Measurements from ENCODE around the gene MT1H.
A peak's percentile ranks its signal among the peaks of the same experiment; 100 is the strongest.
"Not testable (repeated sequence)": the region's sequence is repeated elsewhere in the genome, so short reads cannot be mapped to it uniquely, and the experiment has no call there.

Gene MT1H

GRCh38 chr16:56672171-56672570 is 2.6 kb downstream of the MT1H start:
- not testable (repeated sequence) for DNase-seq; H2BK15ac ChIP-seq (ENCODE audit: low read depth, poor library complexity, severe bottlenecking); H3K9ac ChIP-seq (ENCODE audit: low read length); H2BK12ac ChIP-seq (ENCODE audit: low read length in 2 of 2); H2BK120ac ChIP-seq (ENCODE audit: low read depth, low read length); H3K23ac ChIP-seq (ENCODE audit: low read length in 2 of 2); H3K27ac ChIP-seq (ENCODE audit: low read length, poor library complexity, severe bottlenecking); H3K4ac ChIP-seq (ENCODE audit: low read depth in 1 of 2, low read length in 2 of 2); H4K8ac ChIP-seq (ENCODE audit: low read length); H2AFZ ChIP-seq (ENCODE audit: low read depth, low read length); H3K36me3 ChIP-seq (ENCODE audit: control insufficient read depth in 1 of 2, insufficient read depth in 2 of 2, low read depth in 1 of 2, low read length in 2 of 2); H4K91ac ChIP-seq (ENCODE audit: low read length); H3K9me3 ChIP-seq (ENCODE audit: control insufficient read depth, low read length); H3K14ac ChIP-seq (ENCODE audit: low read length in 2 of 2); H3K18ac ChIP-seq (ENCODE audit: low read depth in 1 of 2, low read length in 2 of 2); H3K79me1 ChIP-seq (replicated peaks; ENCODE audit: low read length, poor library complexity, severe bottlenecking); H3K4me3 ChIP-seq (ENCODE audit: insufficient read depth in 1 of 2, low read depth in 1 of 2, low read length in 2 of 2); H2BK5ac ChIP-seq (ENCODE audit: low read depth, low read length, poor library complexity, severe bottlenecking); H2AK5ac ChIP-seq (ENCODE audit: low read length, severe bottlenecking); H3K4me2 ChIP-seq (ENCODE audit: low read length, poor library complexity, severe bottlenecking)
- Histone ChIP-seq H3K4me1 (ENCODE audit: control insufficient read depth, insufficient read depth, low read depth, low read length) (peaks cover 20% of the 10 kb centered on the region), H3K27me3 (ENCODE audit: control insufficient read depth in 1 of 2, insufficient read depth in 1 of 2, low read length in 2 of 2) (peaks cover 47 to 78% of the 10 kb centered on the region in 2 experiments)
- WGBS = 82% methylated on average over 3 of the region's 3 CpGs

GRCh38 chr16:56672761-56673536 is 3.3 kb downstream of the MT1H start:
- H3K79me1 ChIP-seq (replicated peaks; ENCODE audit: low read length, poor library complexity, severe bottlenecking) = no peaks in the 10 kb centered on the region
- H2BK120ac ChIP-seq (ENCODE audit: low read depth, low read length) = no peak overlapping the region
- H3K4me1 ChIP-seq (ENCODE audit: control insufficient read depth, insufficient read depth, low read depth, low read length) = peaks cover 16% of the 10 kb centered on the region
- H3K9me3 ChIP-seq (ENCODE audit: control insufficient read depth, low read length) = no peaks in the 10 kb centered on the region
- H3K36me3 ChIP-seq (ENCODE audit: control insufficient read depth in 1 of 2, insufficient read depth in 2 of 2, low read depth in 1 of 2, low read length in 2 of 2) = no peaks in the 10 kb centered on the region
- no peak overlapping the region for H3K4me2 ChIP-seq (ENCODE audit: low read length, poor library complexity, severe bottlenecking)
- no peak overlapping the region for H3K18ac ChIP-seq (ENCODE audit: low read depth in 1 of 2, low read length in 2 of 2)
- no peak overlapping the region for H3K4me3 ChIP-seq (ENCODE audit: insufficient read depth in 1 of 2, low read depth in 1 of 2, low read length in 2 of 2)
- H3K27ac ChIP-seq (ENCODE audit: low read length, poor library complexity, severe bottlenecking) = no peak overlapping the region
- H2AK5ac ChIP-seq (ENCODE audit: low read length, severe bottlenecking) = no peak overlapping the region
- no peak overlapping the region for H3K23ac ChIP-seq (ENCODE audit: low read length in 2 of 2)
- no peak overlapping the region for H2BK12ac ChIP-seq (ENCODE audit: low read length in 2 of 2)
- no peak overlapping the region for H4K91ac ChIP-seq (ENCODE audit: low read length)
- DNase-seq = no peak
- no peak overlapping the region for H3K9ac ChIP-seq (ENCODE audit: low read length)
- H3K27me3 ChIP-seq (ENCODE audit: control insufficient read depth in 1 of 2, insufficient read depth in 1 of 2, low read length in 2 of 2) = peaks cover 42 to 74% of the 10 kb centered on the region in 2 experiments
- WGBS = 81% methylated on average over 10 of the region's 11 CpGs
- no peak overlapping the region for H2BK5ac ChIP-seq (ENCODE audit: low read depth, low read length, poor library complexity, severe bottlenecking)
- H3K14ac ChIP-seq (ENCODE audit: low read length in 2 of 2) = no peak overlapping the region
- H3K4ac ChIP-seq (ENCODE audit: low read depth in 1 of 2, low read length in 2 of 2) = no peak overlapping the region
- H4K8ac ChIP-seq (ENCODE audit: low read length) = no peak overlapping the region
- no peak overlapping the region for H2AFZ ChIP-seq (ENCODE audit: low read depth, low read length)
- no peak overlapping the region for H2BK15ac ChIP-seq (ENCODE audit: low read depth, poor library complexity, severe bottlenecking)

DNA sequence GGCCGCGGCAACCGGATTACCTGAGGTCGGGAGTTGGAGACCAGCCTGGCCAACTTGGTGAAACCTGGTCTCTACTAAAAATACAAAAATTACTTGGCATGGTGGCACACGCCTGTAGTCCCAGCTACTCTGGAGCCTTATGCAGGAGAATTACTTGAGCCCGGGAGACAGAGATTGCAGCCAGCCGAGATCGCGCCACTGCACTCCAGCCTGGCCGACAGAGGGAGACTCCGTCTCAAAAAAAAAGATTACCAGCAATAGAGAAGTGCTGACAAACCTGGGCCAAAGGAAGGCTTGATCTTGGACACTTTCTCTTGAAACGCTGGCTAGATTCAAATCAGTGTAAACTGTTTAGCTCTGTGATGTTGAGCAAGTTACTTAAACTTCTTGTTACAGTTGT is 4.3 kb downstream of the MT1H start:
- H4K8ac ChIP-seq (ENCODE audit: low read length) = no peak overlapping the region
- H2BK12ac ChIP-seq (ENCODE audit: low read length in 2 of 2) = no peak overlapping the region
- H3K9me3 ChIP-seq (ENCODE audit: control insufficient read depth, low read length) = no peaks in the 10 kb centered on the region
- H3K4me3 ChIP-seq (ENCODE audit: insufficient read depth in 1 of 2, low read depth in 1 of 2, low read length in 2 of 2) = no peak overlapping the region
- H3K18ac ChIP-seq (ENCODE audit: low read depth in 1 of 2, low read length in 2 of 2) = no peak overlapping the region
- H3K79me1 ChIP-seq (replicated peaks; ENCODE audit: low read length, poor library complexity, severe bottlenecking) = no peaks in the 10 kb centered on the region
- no peak overlapping the region for H2BK120ac ChIP-seq (ENCODE audit: low read depth, low read length)
- H2BK5ac ChIP-seq (ENCODE audit: low read depth, low read length, poor library complexity, severe bottlenecking) = no peak overlapping the region
- H2AK5ac ChIP-seq (ENCODE audit: low read length, severe bottlenecking) = no peak overlapping the region
- H2AFZ ChIP-seq (ENCODE audit: low read depth, low read length) = no peak overlapping the region
- H3K36me3 ChIP-seq (ENCODE audit: control insufficient read depth in 1 of 2, insufficient read depth in 2 of 2, low read depth in 1 of 2, low read length in 2 of 2) = no peaks in the 10 kb centered on the region
- no peak overlapping the region for H4K91ac ChIP-seq (ENCODE audit: low read length)
- no peak overlapping the region for H3K4me2 ChIP-seq (ENCODE audit: low read length, poor library complexity, severe bottlenecking)
- DNase-seq = peak; percentile 43
- peaks cover 13% of the 10 kb centered on the region for H3K4me1 ChIP-seq (ENCODE audit: control insufficient read depth, insufficient read depth, low read depth, low read length)
- H2BK15ac ChIP-seq (ENCODE audit: low read depth, poor library complexity, severe bottlenecking) = no peak overlapping the region
- H3K14ac ChIP-seq (ENCODE audit: low read length in 2 of 2) = no peak overlapping the region
- H3K27ac ChIP-seq (ENCODE audit: low read length, poor library complexity, severe bottlenecking) = no peak overlapping the region
- no peak overlapping the region for H3K23ac ChIP-seq (ENCODE audit: low read length in 2 of 2)
- peaks cover 32 to 64% of the 10 kb centered on the region in 2 experiments for H3K27me3 ChIP-seq (ENCODE audit: control insufficient read depth in 1 of 2, insufficient read depth in 1 of 2, low read length in 2 of 2)
- H3K9ac ChIP-seq (ENCODE audit: low read length) = no peak overlapping the region
- no peak overlapping the region for H3K4ac ChIP-seq (ENCODE audit: low read depth in 1 of 2, low read length in 2 of 2)
- WGBS = 30% methylated on average over 12 of the region's 12 CpGs

DNA sequence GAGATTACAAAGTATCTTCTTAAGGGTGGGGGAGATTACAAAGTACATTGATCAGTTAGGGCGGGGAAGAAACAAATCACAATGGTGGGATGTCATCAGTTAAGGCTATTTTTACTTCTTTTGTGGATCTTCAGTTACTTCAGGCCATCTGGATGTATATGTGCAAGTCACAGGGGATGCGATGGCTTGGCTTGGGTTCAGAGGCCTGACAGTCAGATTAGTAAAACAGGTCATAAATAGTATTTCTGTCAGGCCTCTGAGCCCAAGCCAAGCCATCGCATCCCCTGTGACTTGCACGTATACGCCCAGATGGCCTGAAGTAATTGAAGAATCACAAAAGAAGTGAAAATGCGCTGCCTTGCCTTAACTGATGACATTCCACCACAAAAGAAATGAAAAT is 5.0 kb downstream of the MT1H start:
- WGBS = 59% methylated on average over 6 of the region's 6 CpGs
- H3K14ac ChIP-seq (ENCODE audit: low read length in 2 of 2); H2BK12ac ChIP-seq (ENCODE audit: low read length in 2 of 2); H3K4me3 ChIP-seq (ENCODE audit: insufficient read depth in 1 of 2, low read depth in 1 of 2, low read length in 2 of 2); H2BK15ac ChIP-seq (ENCODE audit: low read depth, poor library complexity, severe bottlenecking); H2AK5ac ChIP-seq (ENCODE audit: low read length, severe bottlenecking); H3K9ac ChIP-seq (ENCODE audit: low read length); H3K23ac ChIP-seq (ENCODE audit: low read length in 2 of 2); H3K4ac ChIP-seq (ENCODE audit: low read depth in 1 of 2, low read length in 2 of 2); H3K9me3 ChIP-seq (ENCODE audit: control insufficient read depth, low read length); H2BK120ac ChIP-seq (ENCODE audit: low read depth, low read length); H3K27ac ChIP-seq (ENCODE audit: low read length, poor library complexity, severe bottlenecking); H2BK5ac ChIP-seq (ENCODE audit: low read depth, low read length, poor library complexity, severe bottlenecking); H4K91ac ChIP-seq (ENCODE audit: low read length); DNase-seq; H3K36me3 ChIP-seq (ENCODE audit: control insufficient read depth in 1 of 2, insufficient read depth in 2 of 2, low read depth in 1 of 2, low read length in 2 of 2); H4K8ac ChIP-seq (ENCODE audit: low read length); H3K4me2 ChIP-seq (ENCODE audit: low read length, poor library complexity, severe bottlenecking); H3K4me1 ChIP-seq (ENCODE audit: control insufficient read depth, insufficient read depth, low read depth, low read length); H2AFZ ChIP-seq (ENCODE audit: low read depth, low read length); H3K79me1 ChIP-seq (replicated peaks; ENCODE audit: low read length, poor library complexity, severe bottlenecking); H3K18ac ChIP-seq (ENCODE audit: low read depth in 1 of 2, low read length in 2 of 2): not testable (repeated sequence)
- H3K27me3 ChIP-seq (ENCODE audit: control insufficient read depth in 1 of 2, insufficient read depth in 1 of 2, low read length in 2 of 2) = peaks cover 26 to 57% of the 10 kb centered on the region in 2 experiments

All from mesenchymal stem cell (in vitro differentiated cells and primary cell).